Effector memory CD4-positive, alpha-beta T cell (primary cell): ENCODE measurements around the gene ACSL6.

Experiments used
- DNase-seq, 3 donors: peaks; one replicate each; pipeline ENCODE4 v3.0.0-alpha.2; 2020
- H3K27ac ChIP-seq: 2 replicates; pipeline ENCODE4 v1.7.0; 2013; ENCODE audit warnings: mild to moderate bottlenecking, low read length, moderate library complexity; ENCODE audit not compliant: insufficient read depth, poor library complexity, severe bottlenecking
- H3K27me3 ChIP-seq: replicated peaks from 2 replicates; pipeline ENCODE4 v1.7.0; 2013; ENCODE audit warnings: mild to moderate bottlenecking, low read length; ENCODE audit not compliant: insufficient read depth, control insufficient read depth, poor library complexity, severe bottlenecking
- H3K36me3 ChIP-seq: 2 replicates; pipeline ENCODE4 v1.7.0; 2013; ENCODE audit warnings: mild to moderate bottlenecking, low read length, moderate library complexity; ENCODE audit not compliant: control insufficient read depth, insufficient read depth
- H3K4me1 ChIP-seq: 2 replicates; pipeline ENCODE4 v1.7.0; 2013; ENCODE audit warnings: low read length, mild to moderate bottlenecking; ENCODE audit not compliant: control insufficient read depth, insufficient read depth, poor library complexity, severe bottlenecking
- H3K4me3 ChIP-seq: 2 replicates; pipeline ENCODE4 v1.7.0; 2013; ENCODE audit warnings: low read length, low read depth, mild to moderate bottlenecking; ENCODE audit not compliant: insufficient read depth, poor library complexity, severe bottlenecking
- H3K9me3 ChIP-seq: 2 replicates; pipeline ENCODE4 v1.7.0; 2013; ENCODE audit warnings: mild to moderate bottlenecking, low read length, moderate library complexity; ENCODE audit not compliant: control insufficient read depth

Gene ACSL6

GRCh38 chr5:132044207-132044606, 32.7 kb upstream of the ACSL6 start:
- Histone ChIP-seq H3K36me3 (no peaks in the 10 kb centered on the region), H3K4me3 (no peak overlapping the region), H3K27me3 (no peaks in the 10 kb centered on the region), H3K27ac (no peak overlapping the region), H3K4me1 (no peaks in the 10 kb centered on the region), H3K9me3 (no peaks in the 10 kb centered on the region)
- no peak for DNase-seq

DNA sequence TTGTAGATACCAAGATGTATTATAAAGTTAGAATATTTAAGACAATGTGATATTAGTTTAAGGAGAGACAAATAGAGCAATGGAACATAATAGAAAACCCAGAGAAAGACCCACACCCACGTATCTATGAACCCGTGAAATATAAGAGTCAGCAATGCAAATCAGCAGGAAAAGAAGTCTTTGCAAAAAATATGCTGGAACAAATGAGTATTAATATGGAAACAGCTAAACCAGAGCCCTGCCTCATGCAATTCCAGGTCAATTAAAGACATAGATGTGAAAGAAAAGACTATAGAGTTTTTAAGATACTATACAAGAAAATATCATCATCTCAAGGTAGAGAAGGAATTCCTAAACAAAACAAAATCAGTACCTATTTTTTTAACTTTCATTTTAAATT, 25.9 kb upstream of the ACSL6 start:
- DNase-seq, result no peak
- Histone ChIP-seq H3K9me3 (no peaks in the 10 kb centered on the region), H3K36me3 (no peaks in the 10 kb centered on the region), H3K27me3 (no peaks in the 10 kb centered on the region), H3K4me3 (no peak overlapping the region), H3K4me1 (no peaks in the 10 kb centered on the region), H3K27ac (no peak overlapping the region)

GRCh38 chr5:132033122-132033521, 21.7 kb upstream of the ACSL6 start:
- Histone ChIP-seq H3K36me3 (no peaks in the 10 kb centered on the region), H3K4me3 (no peak overlapping the region), H3K9me3 (no peaks in the 10 kb centered on the region), H3K27me3 (no peaks in the 10 kb centered on the region), H3K27ac (no peak overlapping the region), H3K4me1 (no peaks in the 10 kb centered on the region)
- no peak for DNase-seq

DNA sequence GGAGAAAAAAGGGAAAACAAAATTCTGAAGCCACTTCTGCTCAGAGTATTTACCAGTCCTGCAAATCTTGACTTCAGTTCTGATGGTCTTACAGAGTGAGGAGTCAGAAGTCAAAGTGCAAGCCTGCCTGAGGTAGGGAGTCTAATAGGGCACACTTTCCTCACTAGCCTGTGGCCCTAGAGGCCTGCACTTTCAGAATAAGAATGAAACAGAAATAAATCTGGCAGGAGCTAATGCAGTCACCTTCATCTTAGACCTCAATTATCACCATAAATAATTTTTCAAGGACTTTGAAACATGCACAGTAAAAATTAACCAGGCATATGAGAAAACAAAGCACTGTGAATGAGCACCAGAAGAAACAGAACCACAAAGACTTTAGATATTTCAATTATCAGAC, 20.7 kb upstream of the ACSL6 start:
- H3K4me3 ChIP-seq, result no peak overlapping the region
- no peaks in the 10 kb centered on the region for H3K27me3 ChIP-seq
- DNase-seq, result no peak
- peaks cover 2% of the 10 kb centered on the region for H3K4me1 ChIP-seq
- no peak overlapping the region for H3K27ac ChIP-seq
- no peaks in the 10 kb centered on the region for H3K9me3 ChIP-seq
- H3K36me3 ChIP-seq, result no peaks in the 10 kb centered on the region

DNA sequence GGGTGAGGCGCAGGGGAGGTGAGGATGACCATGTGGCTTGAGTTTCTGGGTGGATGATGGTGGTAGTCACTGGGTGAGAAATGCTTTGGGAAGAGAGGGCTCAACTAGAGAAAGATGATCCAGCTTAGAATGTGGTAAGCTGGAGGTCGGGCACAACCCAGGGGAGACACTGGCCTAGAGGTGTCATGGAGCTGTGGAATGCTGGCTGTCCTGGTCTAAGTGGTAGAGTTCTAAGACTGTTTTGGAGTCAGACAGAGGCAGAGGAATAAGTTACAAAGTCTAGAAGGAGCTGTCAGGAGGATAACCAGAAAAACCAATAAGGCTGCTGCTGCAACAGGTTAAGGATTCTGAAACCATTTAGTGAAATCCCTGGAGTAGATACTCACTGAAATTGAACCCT, 19.2 kb upstream of the ACSL6 start:
- H3K36me3 ChIP-seq, result no peaks in the 10 kb centered on the region
- H3K27me3 ChIP-seq, result no peaks in the 10 kb centered on the region
- no peak overlapping the region for H3K4me3 ChIP-seq
- no peak for DNase-seq
- no peaks in the 10 kb centered on the region for H3K9me3 ChIP-seq
- H3K27ac ChIP-seq, result no peak overlapping the region
- H3K4me1 ChIP-seq, result peaks cover 13% of the 10 kb centered on the region

DNA sequence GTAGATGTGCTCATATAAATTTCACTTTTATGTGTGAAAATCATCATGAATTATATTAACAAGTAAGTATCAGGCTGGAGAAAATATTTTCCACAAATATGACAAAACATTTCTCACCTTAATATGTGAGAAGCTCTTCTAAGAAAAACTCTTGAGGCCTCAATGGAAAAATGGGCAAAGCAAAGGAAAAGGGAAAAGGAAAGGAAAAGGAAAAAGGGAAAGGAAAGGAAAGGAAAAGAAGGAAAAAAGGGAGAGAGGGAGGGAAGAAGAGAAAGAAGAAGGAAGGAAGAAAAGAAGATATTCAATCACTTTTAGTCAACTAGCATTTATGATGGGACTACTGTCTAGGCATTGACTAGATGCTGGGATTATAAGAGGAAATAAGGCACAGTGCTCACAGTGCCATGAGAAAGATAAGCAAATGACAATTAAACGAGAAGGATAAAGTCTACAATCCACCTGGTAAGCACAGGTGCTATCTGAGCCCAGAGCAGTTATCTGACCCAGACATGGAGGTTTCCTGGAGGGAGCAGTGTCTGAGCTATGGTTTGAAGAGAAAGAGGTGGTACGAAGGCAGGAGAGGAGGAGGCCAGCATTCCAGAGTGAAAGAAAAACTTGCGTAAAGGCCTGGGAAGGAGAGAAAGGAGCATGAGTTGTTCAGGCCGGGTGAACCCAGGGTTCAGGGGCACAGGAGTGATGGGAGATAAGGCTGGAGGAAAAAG, 18.3 kb upstream of the ACSL6 start:
- peaks cover 13% of the 10 kb centered on the region for H3K4me1 ChIP-seq
- DNase-seq, result no peak
- H3K27ac ChIP-seq, result no peak overlapping the region
- H3K36me3 ChIP-seq, result no peaks in the 10 kb centered on the region
- H3K9me3 ChIP-seq, result no peaks in the 10 kb centered on the region
- no peaks in the 10 kb centered on the region for H3K27me3 ChIP-seq
- no peak overlapping the region for H3K4me3 ChIP-seq

DNA sequence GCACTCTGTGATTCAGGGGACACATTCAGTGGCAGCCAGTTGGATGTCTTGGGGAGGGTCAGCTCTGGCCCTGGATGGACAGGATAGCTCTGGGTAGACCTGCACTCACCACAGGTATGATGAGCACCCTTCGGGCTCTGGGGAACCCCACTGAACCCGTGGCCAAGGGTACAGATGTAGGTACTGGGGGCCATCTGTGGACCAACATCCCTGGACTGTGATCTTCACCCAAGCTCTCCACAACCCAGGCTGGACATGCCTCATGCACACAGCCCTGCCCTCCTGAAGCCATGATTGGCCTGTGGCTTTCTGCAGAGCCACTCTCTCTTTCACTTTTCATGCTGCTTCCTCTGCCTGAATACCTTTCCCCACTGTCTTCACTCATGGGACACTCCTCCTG, 15.6 kb upstream of the ACSL6 start:
- Histone ChIP-seq H3K36me3 (no peaks in the 10 kb centered on the region), H3K4me3 (no peak overlapping the region), H3K4me1 (peaks cover 13% of the 10 kb centered on the region), H3K9me3 (no peaks in the 10 kb centered on the region), H3K27me3 (no peaks in the 10 kb centered on the region), H3K27ac (no peak overlapping the region)
- DNase-seq, result no peak

DNA sequence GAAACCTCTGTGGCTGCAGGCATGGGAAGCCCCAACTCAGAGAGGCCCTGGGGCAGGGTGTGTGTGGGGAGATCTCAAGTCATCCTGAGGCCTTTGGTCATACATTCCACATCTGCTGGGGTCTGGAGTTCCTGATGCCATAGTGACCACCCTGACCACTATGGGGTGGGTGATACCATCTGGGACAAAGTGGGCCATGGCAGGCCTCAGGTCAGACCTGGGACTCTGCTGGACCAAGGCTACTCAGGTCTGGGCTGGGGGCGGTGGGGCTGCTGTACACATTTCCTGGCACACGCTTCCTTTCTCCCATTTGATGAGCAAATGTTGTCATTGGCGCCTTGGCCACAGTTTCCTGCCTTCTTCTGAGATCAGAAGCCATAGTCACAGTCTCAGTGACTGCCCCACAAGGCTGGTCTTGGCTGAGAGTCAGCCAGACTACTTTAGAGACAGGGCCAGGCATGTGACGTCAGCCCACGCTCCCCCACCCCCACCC, 15.1 kb upstream of the ACSL6 start:
- H3K36me3 ChIP-seq, result no peaks in the 10 kb centered on the region
- no peaks in the 10 kb centered on the region for H3K27me3 ChIP-seq
- H3K4me1 ChIP-seq, result peaks cover 13% of the 10 kb centered on the region
- no peak overlapping the region for H3K27ac ChIP-seq
- no peak overlapping the region for H3K4me3 ChIP-seq
- no peaks in the 10 kb centered on the region for H3K9me3 ChIP-seq
- peak; percentile 30 to 47 (median 41) for DNase-seq

- H3K9me3 ChIP-seq, result no peaks in the 10 kb centered on the region
- no peak overlapping the region for H3K27ac ChIP-seq
- no peaks in the 10 kb centered on the region for H3K27me3 ChIP-seq
- DNase-seq, result no peak
- H3K36me3 ChIP-seq, result no peaks in the 10 kb centered on the region
- H3K4me1 ChIP-seq, result peaks cover 18% of the 10 kb centered on the region
- H3K4me3 ChIP-seq, result no peak overlapping the region
Measured at GRCh38 chr5:132025403-132025971, 14.0 kb upstream of the ACSL6 start.

GRCh38 chr5:132024789-132025402, 13.4 kb upstream of the ACSL6 start:
- H3K27ac ChIP-seq, result no peak overlapping the region
- no peaks in the 10 kb centered on the region for H3K36me3 ChIP-seq
- no peak for DNase-seq
- no peaks in the 10 kb centered on the region for H3K9me3 ChIP-seq
- peaks cover 22% of the 10 kb centered on the region for H3K4me1 ChIP-seq
- no peaks in the 10 kb centered on the region for H3K27me3 ChIP-seq
- no peak overlapping the region for H3K4me3 ChIP-seq
